Caco-2 (cell line): Measurements from ENCODE around the gene TIAM1. TPM values are rescaled to one million over a fixed set of nuclear protein-coding genes. Genes with fewer than 3 reads are reported as not detected.

Experiments used
- BruUV-seq: library from RNA; stranded (reverse); fragments of 400-500 nt; replicated peaks from 2 replicates; lab custom pipeline; 2021; lab: Mats Ljungman, UMichigan
- CTCF ChIA-PET: fragments of 300-600 bp; sonication (Branson Sonifier 250); formaldehyde crosslinking; loops from one replicate; lab custom pipeline; 2022; ENCODE audit warnings: antibody characterized with exemption; lab: Charles Lee
- POLR2A ChIA-PET: fragments of 300-600 bp; sonication (Branson Sonifier 250); formaldehyde crosslinking; loops from one replicate; lab custom pipeline; 2022; ENCODE audit warnings: antibody characterized with exemption; lab: Charles Lee
- DNase-seq, 2 experiments: peaks; one replicate each; pipeline versions ENCODE4 v3.0.0 to v3.0.0-alpha.2; 2020 to 2022
- H3K27me3 ChIP-seq: replicated peaks from 2 replicates; pipeline ENCODE4 v1.6.0; 2011; ENCODE audit warnings: low read length; ENCODE audit not compliant: control insufficient read depth, insufficient read depth
- H3K36me3 ChIP-seq: 2 replicates; pipeline ENCODE4 v1.5.1; 2011; ENCODE audit warnings: low read length; ENCODE audit not compliant: control insufficient read depth, insufficient read depth
- H3K4me1 ChIP-seq: fragments of 250-450 bp; sonication (Bioruptor Pico); 2 replicates; pipeline ENCODE4 v1.5.1; 2020; ENCODE audit warnings: mild to moderate bottlenecking
- H3K4me3 ChIP-seq: 2 replicates; pipeline ENCODE4 v1.5.1; 2011; ENCODE audit warnings: low read depth, mild to moderate bottlenecking, control low read depth, low read length
- H3K9me3 ChIP-seq: fragments of 250-450 bp; sonication (Bioruptor Pico); 2 replicates; pipeline ENCODE4 v1.5.1; 2020; ENCODE audit warnings: mild to moderate bottlenecking, moderate library complexity
- H3K27ac Mint-ChIP-seq: one replicate; pipeline ENCODE4 v1.8.0; 2022; ENCODE audit warnings: mixed read lengths; ENCODE audit not compliant: unreplicated experiment
- H3K27me3 Mint-ChIP-seq: one replicate; pipeline ENCODE4 v1.8.0; 2022; ENCODE audit warnings: mixed read lengths; ENCODE audit not compliant: insufficient read depth, unreplicated experiment
- H3K36me3 Mint-ChIP-seq: one replicate; pipeline ENCODE4 v1.8.0; 2022; ENCODE audit warnings: mild to moderate bottlenecking, mixed read lengths; ENCODE audit not compliant: insufficient read depth, unreplicated experiment
- H3K4me1 Mint-ChIP-seq: one replicate; pipeline ENCODE4 v1.8.0; 2022; ENCODE audit warnings: low read depth, mixed read lengths; ENCODE audit not compliant: unreplicated experiment
- H3K4me3 Mint-ChIP-seq: one replicate; pipeline ENCODE4 v1.8.0; 2022; ENCODE audit warnings: mild to moderate bottlenecking, moderate library complexity, mixed read lengths; ENCODE audit not compliant: unreplicated experiment
- H3K9me3 Mint-ChIP-seq: one replicate; pipeline ENCODE4 v1.8.0; 2022; ENCODE audit warnings: mixed read lengths; ENCODE audit not compliant: unreplicated experiment
- CTCF ChIP-seq, 2 experiments: fragments of 200-600 bp in 1 of 2; IDR thresholded peaks; 1 replicate in 1 of 2; 2 replicates in 1 of 2; pipeline versions ENCODE4 v1.5.1 to v1.8.0; 2011 to 2022; ENCODE audit warnings: antibody characterized with exemption in 1 of 2, control low read depth in 1 of 2, inconsistent platforms in 1 of 2, low read depth in 1 of 2, low read length in 1 of 2, mild to moderate bottlenecking in 1 of 2, moderate library complexity in 1 of 2; ENCODE audit not compliant: insufficient read depth in 1 of 2, severe bottlenecking in 1 of 2, unreplicated experiment in 1 of 2
- intact Hi-C: fragments of 100-400 bp; cut with micrococcal nuclease; formaldehyde crosslinking; loops from one replicate; pipeline ENCODE4 v1.10.0; 2022; ENCODE audit not compliant: unreplicated experiment
- total RNA-seq: library from RNA; stranded (reverse); gene quantifications from 2 replicates; pipeline ENCODE4 v1.2.3, GENCODE V29; 2022

The TIAM1 gene
- total RNA-seq, 1 experiment from 2014 or later: 5.2 TPM

- Mint-ChIP-seq H3K27me3 (no peaks in the 10 kb centered on the region), H3K27ac (no peak overlapping the region), H3K9me3 (no peaks in the 10 kb centered on the region), H3K4me3 (no peak overlapping the region), H3K36me3 (no peaks in the 10 kb centered on the region), H3K4me1 (no peaks in the 10 kb centered on the region)
- no TSS peak for BruUV-seq
- CTCF ChIA-PET: no interaction called here
- DNase-seq: no peak
- Histone ChIP-seq H3K27me3 (no peaks in the 10 kb centered on the region), H3K36me3 (no peaks in the 10 kb centered on the region), H3K4me1 (no peaks in the 10 kb centered on the region), H3K9me3 (no peaks in the 10 kb centered on the region), H3K4me3 (no peak overlapping the region)
- intact Hi-C loops: no loop called here
- no peak for TF ChIP-seq CTCF (IDR thresholded peaks at IDR 0.05; ENCODE audit: insufficient read depth in 1 of 2, low read depth in 1 of 2, low read length in 1 of 2, severe bottlenecking in 1 of 2, unreplicated experiment in 1 of 2)
- POLR2A ChIA-PET: no interaction called here
Observed at GRCh38 chr21:31225713-31226112, 118.3 kb downstream of the TIAM1 start.

DNA sequence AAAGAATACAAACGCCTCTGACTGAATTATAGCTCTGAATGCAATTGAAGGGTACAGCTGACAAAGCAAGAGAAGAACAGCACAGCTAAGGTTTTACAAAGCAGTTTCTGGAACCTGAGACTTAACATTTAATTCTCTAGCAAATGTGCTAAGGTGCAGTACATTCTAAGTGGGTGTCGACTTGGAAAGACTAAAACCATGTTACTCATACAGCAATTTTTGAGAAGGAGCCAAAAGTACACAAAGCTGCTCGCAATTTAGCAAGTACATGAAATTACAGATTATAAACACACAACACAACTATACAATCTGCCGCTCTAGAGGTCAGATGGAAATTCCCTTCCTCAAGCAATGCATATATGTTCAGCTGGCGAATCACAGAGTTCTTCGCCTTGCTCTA, 121.9 kb downstream of the TIAM1 start:
- intact Hi-C loops: no loop called here
- ChIA-PET POLR2A (no interaction called here), CTCF (no interaction called here)
- Histone ChIP-seq H3K4me1 (no peaks in the 10 kb centered on the region), H3K27me3 (no peaks in the 10 kb centered on the region), H3K4me3 (no peak overlapping the region), H3K36me3 (no peaks in the 10 kb centered on the region), H3K9me3 (no peaks in the 10 kb centered on the region)
- no peaks in the 10 kb centered on the region for H3K36me3 Mint-ChIP-seq
- no peak overlapping the region for H3K4me3 Mint-ChIP-seq
- no peaks in the 10 kb centered on the region for H3K9me3 Mint-ChIP-seq
- H3K27me3 Mint-ChIP-seq: no peaks in the 10 kb centered on the region
- TF ChIP-seq CTCF (IDR thresholded peaks at IDR 0.05; ENCODE audit: insufficient read depth in 1 of 2, low read depth in 1 of 2, low read length in 1 of 2, severe bottlenecking in 1 of 2, unreplicated experiment in 1 of 2): no peak
- DNase-seq: no peak
- BruUV-seq: no TSS peak
- H3K27ac Mint-ChIP-seq: no peak overlapping the region
- H3K4me1 Mint-ChIP-seq: peaks cover 6% of the 10 kb centered on the region

GRCh38 chr21:31221043-31221442, 123.0 kb downstream of the TIAM1 start:
- POLR2A ChIA-PET: no interaction called here
- intact Hi-C loops: no loop called here
- no peaks in the 10 kb centered on the region for H3K36me3 ChIP-seq
- H3K4me3 ChIP-seq: no peak overlapping the region
- no peaks in the 10 kb centered on the region for H3K27me3 ChIP-seq
- Mint-ChIP-seq H3K4me1 (peaks cover 6% of the 10 kb centered on the region), H3K4me3 (no peak overlapping the region), H3K27ac (no peak overlapping the region), H3K9me3 (no peaks in the 10 kb centered on the region), H3K27me3 (no peaks in the 10 kb centered on the region), H3K36me3 (no peaks in the 10 kb centered on the region)
- H3K4me1 ChIP-seq: no peaks in the 10 kb centered on the region
- DNase-seq: no peak
- H3K9me3 ChIP-seq: no peaks in the 10 kb centered on the region
- TF ChIP-seq CTCF (IDR thresholded peaks at IDR 0.05; ENCODE audit: insufficient read depth in 1 of 2, low read depth in 1 of 2, low read length in 1 of 2, severe bottlenecking in 1 of 2, unreplicated experiment in 1 of 2): no peak
- CTCF ChIA-PET: no interaction called here
- BruUV-seq: no TSS peak
